GM12878 (cell line): Measurements from ENCODE around the gene NDOR1. TPM values are rescaled to one million over a fixed set of nuclear protein-coding genes. Genes with fewer than 3 reads are reported as not detected.

ENCODE experiments used
- ATAC-seq: fragments of 200-7000 bp; cut with Tn5 transposase; 3 replicates; pipeline ENCODE4 v1.9.1; 2020; ENCODE audit warnings: mild to moderate bottlenecking, moderate library complexity
- BruUV-seq: library from RNA; stranded (reverse); fragments of 400-500 nt; replicated peaks from 2 replicates; lab custom pipeline; 2021; lab: Mats Ljungman, UMichigan
- CTCF ChIA-PET: fragments of 300-600 bp; sonication (Branson Sonifier 250); formaldehyde crosslinking; extraction: SDS; loops from one replicate; lab custom pipeline; 2021; ENCODE audit warnings: inconsistent platforms; lab: Yijun Ruan, JAX
- POLR2A ChIA-PET: fragments of 350-600 bp; formaldehyde crosslinking; extraction: SDS; loops from one replicate; lab custom pipeline; 2021; ENCODE audit warnings: inconsistent platforms; lab: Charles Lee
- RAD21 ChIA-PET: fragments of 300-600 bp; sonication (Branson Sonifier 250); formaldehyde crosslinking; loops from one replicate; lab custom pipeline; 2023; ENCODE audit warnings: antibody characterized with exemption; ENCODE audit not compliant: unreplicated experiment; lab: Charles Lee
- SMC1A ChIA-PET: fragments of 300-600 bp; sonication (Branson Sonifier 250); formaldehyde crosslinking; loops from one replicate; lab custom pipeline; 2023; ENCODE audit not compliant: unreplicated experiment, uncharacterized antibody; lab: Charles Lee
- DNase-seq: peaks from one replicate; pipeline ENCODE4 v3.0.0-alpha.2; 2011; ENCODE audit warnings: low read depth, low spot score
- FAIRE-seq: peaks from 3 replicates; lab custom pipeline; 2011; peaks lifted over from hg19 to GRCh38; lab: Jason Lieb, UNC
- H2AFZ ChIP-seq: 2 replicates; pipeline ENCODE4 v1.6.0; 2011; ENCODE audit warnings: low read depth, low read length, control low read depth; ENCODE audit not compliant: control insufficient read depth
- H3K27ac ChIP-seq: 2 replicates; pipeline ENCODE4 v1.5.1; 2011; ENCODE audit warnings: control low read depth; ENCODE audit not compliant: control insufficient read depth, insufficient read depth
- H3K27me3 ChIP-seq, 2 experiments: replicated peaks in 1 of 2; 2 replicates each; pipeline versions ENCODE4 v1.6.0 to v1.6.1; 2011; ENCODE audit warnings: low read length in 1 of 2; ENCODE audit not compliant: control insufficient read depth in 2 of 2, insufficient read depth in 2 of 2
- H3K36me3 ChIP-seq, 2 experiments: 2 replicates each; pipeline ENCODE4 v1.5.1; 2011; ENCODE audit warnings: low read length in 1 of 2; ENCODE audit not compliant: control insufficient read depth in 2 of 2, insufficient read depth in 2 of 2
- H3K4me1 ChIP-seq: 2 replicates; pipeline ENCODE4 v1.6.1; 2011; ENCODE audit warnings: mild to moderate bottlenecking, low read length, moderate library complexity, mixed read lengths; ENCODE audit not compliant: control insufficient read depth, insufficient read depth
- H3K4me2 ChIP-seq: 2 replicates; pipeline ENCODE4 v1.6.0; 2011; ENCODE audit warnings: control low read depth; ENCODE audit not compliant: control insufficient read depth, insufficient read depth
- H3K4me3 ChIP-seq: fragments of 200-600 bp; sonication (generic); 2 replicates; pipeline ENCODE4 v1.5.1; 2016
- H3K79me2 ChIP-seq: 2 replicates; pipeline ENCODE4 v1.6.0; 2011; ENCODE audit warnings: low read length; ENCODE audit not compliant: control insufficient read depth, insufficient read depth
- H3K9ac ChIP-seq: 2 replicates; pipeline ENCODE4 v1.8.0; 2011; ENCODE audit warnings: low read length, control low read depth, mixed read lengths; ENCODE audit not compliant: control insufficient read depth, insufficient read depth
- H3K9me3 ChIP-seq: replicated peaks from 3 replicates; pipeline ENCODE4 v1.5.1; 2011; ENCODE audit warnings: mild to moderate bottlenecking, low read length; ENCODE audit not compliant: control insufficient read depth, insufficient read depth
- H4K20me1 ChIP-seq: 2 replicates; pipeline ENCODE4 v1.6.0; 2011; ENCODE audit not compliant: control insufficient read depth, insufficient read depth
- MEF2B ChIP-seq: fragments of 450-650 bp; IDR thresholded peaks from 2 replicates; pipeline ENCODE4 v1.6.1; 2018; ENCODE audit warnings: mild to moderate bottlenecking, moderate library complexity; ENCODE audit not compliant: partially characterized antibody, poor library complexity, severe bottlenecking
- RB1 ChIP-seq: fragments of 450-650 bp; formaldehyde crosslinking; IDR thresholded peaks from 2 replicates; pipeline ENCODE4 v1.6.1; 2017; ENCODE audit warnings: mild to moderate bottlenecking, borderline replicate concordance
- RFX5 ChIP-seq: IDR thresholded peaks from 2 replicates; pipeline ENCODE4 v1.6.1; 2011; ENCODE audit warnings: low read depth, low read length, improper control_type of control experiment
- WGBS: methylation state at CpG from one replicate; pipeline ENCODE4 v1.1.6; 2016; ENCODE audit warnings: low lambda C conversion rate; ENCODE audit not compliant: insufficient replicate concordance, insufficient coverage; ENCODE audit errors: missing lambda C conversion rate; 5-methylcytosine and 5-hydroxymethylcytosine counted together
- in situ Hi-C: fragments of 300-500 bp; cut with MboI; formaldehyde crosslinking; loops from 9 replicates; pipeline ENCODE4 v1.14.3; 2018; ENCODE audit warnings: mixed read lengths
- intact Hi-C: fragments of 100-400 bp; cut with micrococcal nuclease; formaldehyde crosslinking; loops from one replicate; pipeline ENCODE4 v1.14.2; 2022; ENCODE audit not compliant: unreplicated experiment
- polyA plus RNA-seq, 11 experiments: library from polyadenylated mRNA; depleted of rRNA in 4 of 11; unstranded in 6 of 11; stranded (reverse) in 5 of 11; fragments of >200 nt; fragmentation: Nextera tagmentation in 4 of 11; fragmentation: Illumina TruSeq in 1 of 11; extraction: Ambion mirVana in 4 of 11; extraction: Trizol in 1 of 11; gene quantifications; 1 replicate in 1 of 11; 2 replicates in 10 of 11; pipeline versions ENCODE4 v1.2.1 to v1.2.3, GENCODE V29; 2011 to 2016; ENCODE audit warnings: inconsistent platforms in 2 of 11, missing spikeins in 2 of 11, low read depth in 1 of 11
- total RNA-seq, 4 experiments: library from RNA; depleted of rRNA in 3 of 4; stranded (reverse); fragments of >200 nt in 3 of 4; fragmentation: Illumina TruSeq in 1 of 4; extraction: Trizol in 1 of 4; gene quantifications; 2 replicates each; pipeline versions ENCODE4 v1.2.1 to v1.2.3, GENCODE V29; 2013 to 2021
- TF ChIP-seq, protein P1 (sequence below): fragments of 450-650 bp; IDR thresholded peaks from 2 replicates; pipeline ENCODE4 v1.6.1; 2017; ENCODE audit warnings: mild to moderate bottlenecking, moderate library complexity

NDOR1 gene
- total and polyA plus RNA-seq, 10 of the 15 experiments (the other 5 are each of a cell fraction or from before 2014, with no cell fraction given): 0.04 to 32.9 (median 11.1) TPM

GRCh38 chr9:137171149-137171900 lies 34.2 kb upstream of the NDOR1 start:
- H3K36me3 ChIP-seq: no peaks in the 10 kb centered on the region
- ChIA-PET POLR2A (interaction anchor here (0.5 to 4.4 kb wide), 11 partner anchors 13 to 86 kb away, joined by 3 to 37 read pairs (median 5); partner anchors contain the start of genes SSNA1 and TPRN), SMC1A (interaction anchor here (0.6 to 2.7 kb wide), 2 partner anchors 21 to 54 kb away, joined by 3 to 8 read pairs; no protein-coding TSS in a partner anchor)
- ATAC-seq (no peak), DNase-seq (no peak)
- H3K4me3 ChIP-seq: no peak overlapping the region
- no peaks in the 10 kb centered on the region for H3K9me3 ChIP-seq
- intact Hi-C loops (no loop called here), in situ Hi-C loops (no loop called here)
- peaks cover 8% of the 10 kb centered on the region; the same call in 1 of the 2 replicates for H3K4me1 ChIP-seq
- no TSS peak for BruUV-seq
- peaks cover 0 to 8% of the 10 kb centered on the region in 2 experiments; a peak in 3 of 4 replicates for H3K27me3 ChIP-seq
- 46% methylated on average over 22 of the region's 22 CpGs for WGBS
- no peak overlapping the region for H3K9ac ChIP-seq
- H4K20me1 ChIP-seq: no peaks in the 10 kb centered on the region
- H3K79me2 ChIP-seq: no peaks in the 10 kb centered on the region
- H3K27ac ChIP-seq: no peak overlapping the region
- no peak overlapping the region for H3K4me2 ChIP-seq
- TF ChIP-seq RFX5: no peak
- TF ChIP-seq RB1: no peak
- TF ChIP-seq, protein P1, sequence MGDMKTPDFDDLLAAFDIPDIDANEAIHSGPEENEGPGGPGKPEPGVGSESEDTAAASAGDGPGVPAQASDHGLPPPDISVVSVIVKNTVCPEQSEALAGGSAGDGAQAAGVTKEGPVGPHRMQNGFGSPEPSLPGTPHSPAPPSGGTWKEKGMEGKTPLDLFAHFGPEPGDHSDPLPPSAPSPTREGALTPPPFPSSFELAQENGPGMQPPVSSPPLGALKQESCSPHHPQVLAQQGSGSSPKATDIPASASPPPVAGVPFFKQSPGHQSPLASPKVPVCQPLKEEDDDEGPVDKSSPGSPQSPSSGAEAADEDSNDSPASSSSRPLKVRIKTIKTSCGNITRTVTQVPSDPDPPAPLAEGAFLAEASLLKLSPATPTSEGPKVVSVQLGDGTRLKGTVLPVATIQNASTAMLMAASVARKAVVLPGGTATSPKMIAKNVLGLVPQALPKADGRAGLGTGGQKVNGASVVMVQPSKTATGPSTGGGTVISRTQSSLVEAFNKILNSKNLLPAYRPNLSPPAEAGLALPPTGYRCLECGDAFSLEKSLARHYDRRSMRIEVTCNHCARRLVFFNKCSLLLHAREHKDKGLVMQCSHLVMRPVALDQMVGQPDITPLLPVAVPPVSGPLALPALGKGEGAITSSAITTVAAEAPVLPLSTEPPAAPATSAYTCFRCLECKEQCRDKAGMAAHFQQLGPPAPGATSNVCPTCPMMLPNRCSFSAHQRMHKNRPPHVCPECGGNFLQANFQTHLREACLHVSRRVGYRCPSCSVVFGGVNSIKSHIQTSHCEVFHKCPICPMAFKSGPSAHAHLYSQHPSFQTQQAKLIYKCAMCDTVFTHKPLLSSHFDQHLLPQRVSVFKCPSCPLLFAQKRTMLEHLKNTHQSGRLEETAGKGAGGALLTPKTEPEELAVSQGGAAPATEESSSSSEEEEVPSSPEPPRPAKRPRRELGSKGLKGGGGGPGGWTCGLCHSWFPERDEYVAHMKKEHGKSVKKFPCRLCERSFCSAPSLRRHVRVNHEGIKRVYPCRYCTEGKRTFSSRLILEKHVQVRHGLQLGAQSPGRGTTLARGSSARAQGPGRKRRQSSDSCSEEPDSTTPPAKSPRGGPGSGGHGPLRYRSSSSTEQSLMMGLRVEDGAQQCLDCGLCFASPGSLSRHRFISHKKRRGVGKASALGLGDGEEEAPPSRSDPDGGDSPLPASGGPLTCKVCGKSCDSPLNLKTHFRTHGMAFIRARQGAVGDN: no peak
- peak; percentile 86 for TF ChIP-seq MEF2B
- TF ChIP-seq, all 136 proteins: peak for 1
- CTCF ChIA-PET: interaction anchor here (1.4 kb wide), 1 partner anchor 125 kb away, joined by 4 read pairs; no protein-coding TSS in a partner anchor
- no peak for FAIRE-seq
- H2AFZ ChIP-seq: no peak overlapping the region
- RAD21 ChIA-PET: interaction anchor here (3.0 kb wide), 1 partner anchor 21 kb away, joined by 14 read pairs; no protein-coding TSS in a partner anchor
